Epithelial cell of esophagus (primary cell): ENCODE measurements around the gene TNIK.
"Not testable (repeated sequence)": the region's sequence is repeated elsewhere in the genome, so short reads cannot be mapped to it uniquely, and the experiment has no call there.

Source experiments
- DNase-seq: peaks from one replicate; pipeline ENCODE4 v3.0.0; 2010; ENCODE audit warnings: low read depth
- H3K4me3 ChIP-seq: 2 replicates; pipeline ENCODE4 v1.5.1; 2011; ENCODE audit warnings: mild to moderate bottlenecking, low read length, control low read depth
- TF ChIP-seq, protein P1 (sequence below): IDR thresholded peaks from 2 replicates; pipeline ENCODE4 v1.5.1; 2011; ENCODE audit warnings: low read depth, mild to moderate bottlenecking, low read length, control low read depth, inconsistent platforms; ENCODE audit not compliant: insufficient read depth; ENCODE audit errors: missing control alignments

Gene TNIK

DNA sequence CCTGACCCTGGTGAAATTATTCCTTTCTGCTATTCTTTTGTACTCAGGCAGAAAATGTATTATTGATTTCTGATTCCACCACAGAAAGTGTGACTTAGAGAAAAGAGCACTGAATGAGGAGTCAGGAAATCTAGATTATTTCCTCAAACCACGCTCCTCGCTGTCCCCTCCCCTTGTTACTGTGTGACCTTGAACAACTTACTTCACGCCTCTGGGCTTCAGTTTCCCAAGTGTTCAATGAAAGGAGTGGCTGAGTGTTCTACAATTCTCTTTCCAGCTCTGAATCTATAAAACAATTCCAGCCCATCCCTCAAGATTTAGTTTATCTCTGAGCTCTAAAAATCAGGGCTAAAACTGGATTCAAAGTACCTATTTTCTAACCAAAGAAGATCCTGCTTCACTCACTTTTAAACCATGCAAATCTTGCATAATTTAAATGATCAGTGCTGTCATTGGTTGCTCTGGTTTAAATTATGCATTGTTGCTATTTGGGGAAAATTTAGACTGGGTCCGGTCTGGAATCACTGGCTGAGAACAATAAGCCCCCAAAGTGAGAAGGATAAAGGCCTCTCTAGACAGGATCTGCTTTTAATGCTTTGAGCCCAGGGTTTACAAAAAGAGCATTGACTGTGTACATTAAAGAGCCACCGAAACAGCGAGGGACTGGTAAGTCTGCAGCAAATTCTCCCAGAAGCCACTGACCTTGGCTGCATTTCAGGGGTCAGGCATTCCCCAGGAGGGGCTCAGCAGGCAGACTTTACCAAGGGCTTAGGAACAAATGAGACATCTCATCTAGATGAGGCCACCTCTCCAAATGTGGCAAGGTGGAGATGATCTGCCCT lies 3.2 kb downstream of the TNIK start:
- TF ChIP-seq, protein P1, sequence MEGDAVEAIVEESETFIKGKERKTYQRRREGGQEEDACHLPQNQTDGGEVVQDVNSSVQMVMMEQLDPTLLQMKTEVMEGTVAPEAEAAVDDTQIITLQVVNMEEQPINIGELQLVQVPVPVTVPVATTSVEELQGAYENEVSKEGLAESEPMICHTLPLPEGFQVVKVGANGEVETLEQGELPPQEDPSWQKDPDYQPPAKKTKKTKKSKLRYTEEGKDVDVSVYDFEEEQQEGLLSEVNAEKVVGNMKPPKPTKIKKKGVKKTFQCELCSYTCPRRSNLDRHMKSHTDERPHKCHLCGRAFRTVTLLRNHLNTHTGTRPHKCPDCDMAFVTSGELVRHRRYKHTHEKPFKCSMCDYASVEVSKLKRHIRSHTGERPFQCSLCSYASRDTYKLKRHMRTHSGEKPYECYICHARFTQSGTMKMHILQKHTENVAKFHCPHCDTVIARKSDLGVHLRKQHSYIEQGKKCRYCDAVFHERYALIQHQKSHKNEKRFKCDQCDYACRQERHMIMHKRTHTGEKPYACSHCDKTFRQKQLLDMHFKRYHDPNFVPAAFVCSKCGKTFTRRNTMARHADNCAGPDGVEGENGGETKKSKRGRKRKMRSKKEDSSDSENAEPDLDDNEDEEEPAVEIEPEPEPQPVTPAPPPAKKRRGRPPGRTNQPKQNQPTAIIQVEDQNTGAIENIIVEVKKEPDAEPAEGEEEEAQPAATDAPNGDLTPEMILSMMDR, result no peak
- DNase-seq, result no peak
- H3K4me3 ChIP-seq, result no peak overlapping the region

DNA sequence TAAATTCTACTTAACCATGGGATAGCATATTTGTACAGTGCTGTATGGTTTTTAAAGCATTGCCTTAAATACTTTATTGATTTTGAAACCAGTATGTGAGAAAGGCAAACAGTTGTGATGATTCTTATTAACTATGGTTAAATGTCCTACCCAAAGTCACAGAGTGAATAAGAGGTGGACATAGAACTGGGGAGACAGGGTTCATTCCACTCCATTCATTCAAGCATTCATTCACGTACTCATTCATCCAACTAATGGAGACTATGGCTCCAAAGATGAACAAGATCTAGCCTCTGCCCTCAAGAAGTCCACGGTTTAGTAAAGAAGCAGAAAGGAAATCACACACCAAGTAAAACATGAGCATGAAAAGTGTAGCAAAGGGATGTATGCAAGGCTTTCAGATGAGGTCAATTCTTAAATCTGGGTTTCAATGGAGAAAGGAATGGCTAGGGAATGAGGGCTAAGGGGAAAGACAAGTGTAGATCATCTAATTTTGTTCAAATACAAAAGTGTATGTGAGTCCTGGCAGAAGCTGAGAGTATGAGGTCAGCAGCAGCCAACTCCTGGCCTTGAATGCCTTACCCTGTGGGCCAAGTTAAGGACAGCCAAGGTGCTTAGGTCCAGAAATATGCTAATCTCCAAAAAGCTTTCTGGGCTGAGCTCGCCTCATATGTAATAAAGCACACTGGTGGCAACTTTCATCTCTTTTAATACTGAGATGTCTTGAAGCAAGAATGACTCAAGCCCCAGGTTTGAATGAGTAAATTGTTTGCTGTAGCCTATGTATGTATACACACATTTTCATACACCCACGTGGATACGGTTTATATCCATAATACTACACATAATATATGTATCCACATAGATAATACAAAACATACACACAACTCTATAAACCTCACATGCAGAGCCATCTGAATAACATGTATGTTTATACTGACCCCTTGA lies 4.3 kb downstream of the TNIK start:
- no peak overlapping the region for H3K4me3 ChIP-seq
- TF ChIP-seq, protein P1, result no peak
- DNase-seq, result peak; percentile 13

DNA sequence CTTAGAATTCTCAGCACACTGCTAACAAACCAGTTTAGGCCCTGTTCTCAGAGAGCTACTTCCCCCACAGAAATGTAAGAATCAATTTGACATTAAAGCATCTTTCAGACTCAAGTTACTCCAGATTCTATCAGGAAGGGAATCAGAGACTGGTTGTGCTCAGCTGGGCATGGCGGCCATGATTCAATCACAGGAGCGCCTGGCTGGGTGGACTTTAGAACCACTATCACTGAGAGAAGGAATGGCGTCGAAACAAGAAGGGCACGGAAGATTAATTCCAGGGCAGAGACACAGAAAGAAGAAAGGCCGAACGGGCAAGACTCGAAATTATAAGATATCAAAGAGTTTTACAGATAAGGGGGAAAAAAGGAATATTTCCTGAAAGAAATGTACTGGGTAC lies 6.2 kb downstream of the TNIK start:
- DNase-seq, result no peak
- TF ChIP-seq, protein P1, result no peak
- no peak overlapping the region for H3K4me3 ChIP-seq

DNA sequence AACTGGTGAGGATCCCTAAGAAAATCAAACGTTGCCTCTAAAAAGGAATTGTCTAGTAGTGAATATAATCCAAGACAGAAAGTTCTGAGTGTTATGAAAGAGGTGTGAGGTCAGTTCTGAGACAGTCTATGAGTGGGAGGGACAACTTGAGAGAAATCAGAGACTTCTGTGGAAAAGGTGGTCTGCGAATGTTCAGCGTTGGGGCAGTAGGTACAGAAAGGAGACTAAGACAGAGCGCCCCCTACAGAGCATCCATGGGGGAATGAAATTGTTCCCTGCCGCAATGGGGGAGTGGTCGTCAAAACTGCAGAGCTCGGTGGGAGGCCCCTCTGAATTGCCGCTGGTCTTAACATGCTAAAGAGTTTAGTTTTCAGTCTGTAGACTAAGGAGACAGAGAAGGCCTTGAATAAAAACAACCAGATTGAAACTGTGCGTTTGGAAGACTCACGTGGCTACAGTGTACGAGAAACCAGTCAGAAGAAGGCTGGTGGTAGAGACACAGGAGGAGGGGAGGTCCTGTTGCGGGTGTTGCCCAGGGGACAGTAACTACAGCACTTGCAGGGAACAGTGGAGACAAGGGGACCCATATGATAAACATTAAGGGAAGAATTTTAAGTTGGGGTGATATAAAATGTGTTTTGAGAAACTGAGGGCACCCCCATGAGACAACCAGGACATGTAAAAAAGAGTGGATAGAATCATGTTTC lies 6.9 kb downstream of the TNIK start:
- TF ChIP-seq, protein P1, result peak; percentile 3
- H3K4me3 ChIP-seq, result no peak overlapping the region
- DNase-seq, result no peak

DNA sequence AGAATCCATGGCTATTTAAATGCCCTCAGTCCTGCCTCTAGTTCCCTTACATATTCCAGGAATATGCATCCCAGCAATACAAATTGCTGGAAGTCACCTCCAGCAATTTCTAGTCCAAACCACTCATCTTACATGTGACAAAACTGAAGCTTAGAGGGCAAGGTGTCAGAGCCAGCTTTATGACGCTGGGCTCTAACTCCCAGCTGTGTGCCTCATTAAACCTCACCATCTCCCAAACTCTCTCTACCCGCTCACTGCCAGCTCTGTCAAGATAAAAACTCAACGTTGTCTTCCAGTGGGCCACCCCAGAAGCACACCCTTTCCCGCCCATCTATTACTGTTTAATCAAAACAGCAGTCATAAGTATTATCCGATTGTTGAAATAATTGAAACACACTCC lies 7.9 kb downstream of the TNIK start:
- TF ChIP-seq, protein P1, result no peak
- H3K4me3 ChIP-seq, result no peak overlapping the region

DNA sequence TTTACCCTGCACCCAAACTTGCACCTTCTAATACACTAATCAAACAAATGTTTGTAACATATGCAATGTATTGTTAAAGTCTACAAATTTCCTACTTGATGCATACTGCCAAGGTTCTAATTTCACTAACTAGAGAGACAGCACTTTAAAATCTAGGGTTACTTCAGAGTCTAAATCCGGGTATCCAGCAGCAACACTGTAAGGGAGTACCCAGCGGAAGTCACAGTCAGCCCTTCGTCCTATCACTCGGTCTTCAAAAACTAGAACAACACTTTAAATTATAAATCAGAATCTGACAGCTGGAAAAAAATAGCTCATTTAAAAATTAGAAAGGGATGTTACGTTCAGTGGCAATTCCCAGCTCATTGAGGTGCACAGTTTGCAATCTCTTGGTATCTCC lies 8.3 kb downstream of the TNIK start:
- no peak overlapping the region for H3K4me3 ChIP-seq
- no peak for DNase-seq
- TF ChIP-seq, protein P1, result no peak

More for the DNA sequence above, 7.9 kb downstream of the TNIK start:
- DNase-seq, result no peak

DNA sequence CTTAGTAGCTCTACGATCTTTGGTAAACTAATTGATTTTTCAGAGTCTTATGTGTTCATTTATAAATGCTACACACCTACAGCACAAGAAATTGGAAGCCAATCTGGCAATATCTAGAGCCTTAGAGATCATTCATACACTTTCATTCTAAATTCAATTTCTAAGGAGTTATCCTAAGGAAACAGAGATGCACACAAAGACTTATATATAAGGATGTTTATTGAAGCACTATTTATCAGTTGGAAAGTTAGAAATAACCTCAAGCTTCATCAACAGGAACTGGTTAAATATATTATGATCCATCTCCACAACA lies 12.7 kb downstream of the TNIK start:
- not testable (repeated sequence) for H3K4me3 ChIP-seq, DNase-seq
